Mesenchymal stem cell (in vitro differentiated cells and primary cell): ENCODE data around the gene NT5DC3.
"Not testable (repeated sequence)": the region's sequence is repeated elsewhere in the genome, so short reads cannot be mapped to it uniquely, and the experiment has no call there.

Source experiments
- DNase-seq: peaks from one replicate; pipeline ENCODE4 v3.0.0-alpha.2; 2013
- H2AFZ ChIP-seq: one replicate; pipeline ENCODE4 v1.6.1; 2013; ENCODE audit warnings: low read depth, mild to moderate bottlenecking, control low read depth, inconsistent platforms, low read length, moderate library complexity
- H2AK5ac ChIP-seq: 2 replicates; pipeline ENCODE4 v1.6.1; 2013; ENCODE audit warnings: low read length, moderate library complexity, mild to moderate bottlenecking, inconsistent platforms; ENCODE audit not compliant: severe bottlenecking
- H2BK120ac ChIP-seq: one replicate; pipeline ENCODE4 v1.6.1; 2013; ENCODE audit warnings: low read depth, mild to moderate bottlenecking, inconsistent platforms, low read length, moderate library complexity
- H2BK12ac ChIP-seq, 2 experiments: one replicate each; pipeline ENCODE4 v1.6.1; 2013; ENCODE audit warnings: inconsistent platforms in 2 of 2, low read length in 2 of 2, mild to moderate bottlenecking in 2 of 2, moderate library complexity in 2 of 2, control low read depth in 1 of 2
- H2BK15ac ChIP-seq: one replicate; pipeline ENCODE4 v1.6.1; 2013; ENCODE audit warnings: mild to moderate bottlenecking, low read depth, inconsistent platforms; ENCODE audit not compliant: poor library complexity, severe bottlenecking
- H2BK5ac ChIP-seq: 2 replicates; pipeline ENCODE4 v1.6.1; 2013; ENCODE audit warnings: low read depth, mild to moderate bottlenecking, low read length, control low read depth, inconsistent platforms; ENCODE audit not compliant: poor library complexity, severe bottlenecking
- H3K14ac ChIP-seq, 2 experiments: one replicate each; pipeline ENCODE4 v1.6.1; 2013; ENCODE audit warnings: inconsistent platforms in 2 of 2, low read length in 2 of 2, control low read depth in 1 of 2, mild to moderate bottlenecking in 1 of 2, moderate library complexity in 1 of 2
- H3K18ac ChIP-seq, 2 experiments: one replicate each; pipeline ENCODE4 v1.6.1; 2013; ENCODE audit warnings: inconsistent platforms in 2 of 2, low read length in 2 of 2, control low read depth in 1 of 2, low read depth in 1 of 2, mild to moderate bottlenecking in 1 of 2
- H3K23ac ChIP-seq, 2 experiments: one replicate each; pipeline ENCODE4 v1.6.1; 2013; ENCODE audit warnings: inconsistent platforms in 2 of 2, low read length in 2 of 2, mild to moderate bottlenecking in 2 of 2, moderate library complexity in 2 of 2, control low read depth in 1 of 2
- H3K27ac ChIP-seq: 2 replicates; pipeline ENCODE4 v1.5.1; 2013; ENCODE audit warnings: mild to moderate bottlenecking, moderate library complexity, low read length, control low read depth, inconsistent platforms; ENCODE audit not compliant: poor library complexity, severe bottlenecking
- H3K27me3 ChIP-seq, 2 experiments: 2 replicates each; pipeline versions ENCODE4 v1.6.1 to v1.7.0; 2013; ENCODE audit warnings: low read length in 2 of 2, mild to moderate bottlenecking in 2 of 2, moderate library complexity in 2 of 2, control low read depth in 1 of 2, inconsistent platforms in 1 of 2; ENCODE audit not compliant: control insufficient read depth in 1 of 2, insufficient read depth in 1 of 2
- H3K36me3 ChIP-seq, 2 experiments: 2 replicates each; pipeline versions ENCODE4 v1.6.1 to v1.7.0; 2013; ENCODE audit warnings: low read length in 2 of 2, control low read depth in 1 of 2, inconsistent platforms in 1 of 2, low read depth in 1 of 2, mild to moderate bottlenecking in 1 of 2; ENCODE audit not compliant: insufficient read depth in 2 of 2, control insufficient read depth in 1 of 2
- H3K4ac ChIP-seq, 2 experiments: one replicate each; pipeline ENCODE4 v1.6.1; 2013; ENCODE audit warnings: inconsistent platforms in 2 of 2, low read length in 2 of 2, mild to moderate bottlenecking in 2 of 2, moderate library complexity in 2 of 2, control low read depth in 1 of 2, low read depth in 1 of 2
- H3K4me1 ChIP-seq: 2 replicates; pipeline ENCODE4 v1.6.1; 2013; ENCODE audit warnings: low read depth, low read length, control low read depth; ENCODE audit not compliant: control insufficient read depth, insufficient read depth
- H3K4me2 ChIP-seq: 2 replicates; pipeline ENCODE4 v1.6.1; 2013; ENCODE audit warnings: low read length, mild to moderate bottlenecking, inconsistent platforms; ENCODE audit not compliant: poor library complexity, severe bottlenecking
- H3K4me3 ChIP-seq, 2 experiments: 2 replicates each; pipeline versions ENCODE4 v1.5.1 to v1.7.0; 2013; ENCODE audit warnings: low read length in 2 of 2, mild to moderate bottlenecking in 2 of 2, control low read depth in 1 of 2, low read depth in 1 of 2; ENCODE audit not compliant: insufficient read depth in 1 of 2
- H3K79me1 ChIP-seq: replicated peaks from 2 replicates; pipeline ENCODE4 v1.6.1; 2013; ENCODE audit warnings: mild to moderate bottlenecking, control low read depth, low read length, inconsistent platforms; ENCODE audit not compliant: poor library complexity, severe bottlenecking
- H3K9ac ChIP-seq: 2 replicates; pipeline ENCODE4 v1.7.0; 2013; ENCODE audit warnings: mild to moderate bottlenecking, low read length, moderate library complexity
- H3K9me3 ChIP-seq: 2 replicates; pipeline ENCODE4 v1.7.0; 2013; ENCODE audit warnings: mild to moderate bottlenecking, low read length; ENCODE audit not compliant: control insufficient read depth
- H4K8ac ChIP-seq: one replicate; pipeline ENCODE4 v1.6.1; 2013; ENCODE audit warnings: inconsistent platforms, mild to moderate bottlenecking, low read length, moderate library complexity
- H4K91ac ChIP-seq: one replicate; pipeline ENCODE4 v1.6.1; 2013; ENCODE audit warnings: mild to moderate bottlenecking, low read length, inconsistent platforms
- WGBS: methylation state at CpG from one replicate; pipeline ENCODE4 v1.1.7; 2013; ENCODE audit warnings: mixed read lengths; 5-methylcytosine and 5-hydroxymethylcytosine counted together

Gene NT5DC3

GRCh38 chr12:103810111-103810510, 30.9 kb downstream of the NT5DC3 start:
- no peak overlapping the region for H3K27ac ChIP-seq

GRCh38 chr12:103809639-103810038, 31.4 kb downstream of the NT5DC3 start:
- not testable (repeated sequence) for H3K4ac ChIP-seq, H2AK5ac ChIP-seq, H2BK12ac ChIP-seq, H3K4me2 ChIP-seq, H3K23ac ChIP-seq, H3K27me3 ChIP-seq, H4K8ac ChIP-seq, H4K91ac ChIP-seq, H2BK15ac ChIP-seq, H2BK120ac ChIP-seq, H2BK5ac ChIP-seq, H3K9ac ChIP-seq, DNase-seq, H3K27ac ChIP-seq, H3K4me3 ChIP-seq, H3K9me3 ChIP-seq, H3K14ac ChIP-seq, H2AFZ ChIP-seq, H3K18ac ChIP-seq
- Histone ChIP-seq H3K4me1 (peaks cover 15% of the 10 kb centered on the region), H3K79me1 (peaks cover 50% of the 10 kb centered on the region), H3K36me3 (peaks cover 15 to 17% of the 10 kb centered on the region in 2 experiments)
- 82% methylated on average over 6 of the region's 7 CpGs for WGBS

More at GRCh38 chr12:103810111-103810510, 30.9 kb downstream of the NT5DC3 start:
- no peaks in the 10 kb centered on the region for H3K27me3 ChIP-seq
- H2BK5ac ChIP-seq: no peak overlapping the region
- peaks cover 50% of the 10 kb centered on the region for H3K79me1 ChIP-seq
- no peak overlapping the region for H3K23ac ChIP-seq
- WGBS: 72% methylated on average over 4 of the region's 5 CpGs
- no peak overlapping the region for H3K14ac ChIP-seq
- H3K4ac ChIP-seq: no peak overlapping the region
- H3K18ac ChIP-seq: no peak overlapping the region
- no peak overlapping the region for H4K8ac ChIP-seq
- no peak overlapping the region for H2BK12ac ChIP-seq
- no peak overlapping the region for H4K91ac ChIP-seq
- peaks cover 15% of the 10 kb centered on the region for H3K4me1 ChIP-seq
- no peak overlapping the region for H3K4me3 ChIP-seq
- H3K36me3 ChIP-seq: peaks cover 15 to 17% of the 10 kb centered on the region in 2 experiments
- no peak overlapping the region for H2BK120ac ChIP-seq
- no peaks in the 10 kb centered on the region for H3K9me3 ChIP-seq
- H2BK15ac ChIP-seq: no peak overlapping the region
- no peak overlapping the region for H2AFZ ChIP-seq
- H3K4me2 ChIP-seq: no peak overlapping the region
- H3K9ac ChIP-seq: no peak overlapping the region
- DNase-seq: no peak
- H2AK5ac ChIP-seq: no peak overlapping the region

- Histone ChIP-seq H2BK12ac (no peak overlapping the region), H3K18ac (no peak overlapping the region), H4K91ac (no peak overlapping the region), H2BK120ac (no peak overlapping the region), H3K27me3 (no peaks in the 10 kb centered on the region), H3K4me1 (peaks cover 14% of the 10 kb centered on the region), H3K23ac (no peak overlapping the region), H2BK5ac (no peak overlapping the region), H3K14ac (no peak overlapping the region), H2AK5ac (peak overlapping the region; percentile 23), H2AFZ (no peak overlapping the region), H3K36me3 (peaks cover 13 to 17% of the 10 kb centered on the region in 2 experiments), H3K4me3 (no peak overlapping the region), H3K4me2 (no peak overlapping the region), H3K27ac (no peak overlapping the region), H3K9me3 (no peaks in the 10 kb centered on the region), H3K79me1 (peaks cover 50% of the 10 kb centered on the region), H4K8ac (no peak overlapping the region), H3K4ac (no peak overlapping the region), H3K9ac (no peak overlapping the region), H2BK15ac (no peak overlapping the region)
- WGBS: 97% methylated on average over 4 of the region's 4 CpGs
- no peak for DNase-seq
Observed at GRCh38 chr12:103809154-103809553, 31.9 kb downstream of the NT5DC3 start.

- 98% methylated on average over 6 of the region's 6 CpGs for WGBS
- Histone ChIP-seq H3K18ac (no peak overlapping the region), H3K14ac (no peak overlapping the region), H3K27ac (no peak overlapping the region), H3K36me3 (peaks cover 11 to 17% of the 10 kb centered on the region in 2 experiments), H2BK5ac (no peak overlapping the region), H3K9ac (no peak overlapping the region), H2BK15ac (no peak overlapping the region), H3K79me1 (peaks cover 45% of the 10 kb centered on the region), H3K4me3 (no peak overlapping the region), H3K4me1 (peaks cover 11% of the 10 kb centered on the region), H2BK120ac (no peak overlapping the region), H3K23ac (no peak overlapping the region), H3K4me2 (no peak overlapping the region), H3K27me3 (no peaks in the 10 kb centered on the region), H2BK12ac (no peak overlapping the region), H2AK5ac (no peak overlapping the region), H4K91ac (no peak overlapping the region), H3K9me3 (no peaks in the 10 kb centered on the region), H3K4ac (no peak overlapping the region), H2AFZ (no peak overlapping the region), H4K8ac (peak overlapping the region; percentile 27)
- no peak for DNase-seq
Observed at GRCh38 chr12:103808239-103808880, 32.7 kb downstream of the NT5DC3 start.
